OCI-LY7 (cell line): ENCODE results near the gene PDCL2. TPM values are rescaled to one million over a fixed set of nuclear protein-coding genes. Genes with fewer than 3 reads are reported as not detected.

Experiments used
- BruUV-seq: library from RNA; stranded (reverse); fragments of 400-500 nt; replicated peaks from 2 replicates; lab custom pipeline; 2021; lab: Mats Ljungman, UMichigan
- CTCF ChIA-PET: fragments of 300-600 bp; sonication (Branson Sonifier 250); formaldehyde crosslinking; loops from one replicate; lab custom pipeline; 2022; ENCODE audit warnings: antibody characterized with exemption; ENCODE audit not compliant: unreplicated experiment; lab: Charles Lee
- POLR2A ChIA-PET: fragments of 300-600 bp; sonication (Branson Sonifier 250); formaldehyde crosslinking; loops from one replicate; lab custom pipeline; 2022; ENCODE audit warnings: antibody characterized with exemption; lab: Charles Lee
- DNase-seq: peaks from one replicate; pipeline ENCODE4 v3.0.0-alpha.2; 2015; ENCODE audit warnings: low spot score
- H2AFZ ChIP-seq: fragments of 200-600 bp; sonication (generic), shearing (Covaris generic); 2 replicates; pipeline ENCODE4 v1.6.1; 2014; ENCODE audit warnings: mild to moderate bottlenecking, antibody characterized with exemption, low read length, moderate library complexity
- H3K27ac ChIP-seq: fragments of 200-600 bp; sonication (generic); 2 replicates; pipeline ENCODE4 v1.5.1; 2014; ENCODE audit warnings: mixed run types, low read depth, mild to moderate bottlenecking, moderate library complexity, low read length, inconsistent platforms; ENCODE audit not compliant: poor library complexity, severe bottlenecking
- H3K36me3 ChIP-seq: fragments of 200-600 bp; sonication (generic); 2 replicates; pipeline ENCODE4 v1.6.1; 2014; ENCODE audit warnings: mild to moderate bottlenecking, antibody characterized with exemption, low read length, moderate library complexity, mixed read lengths; ENCODE audit not compliant: insufficient read depth
- H3K4me1 ChIP-seq: fragments of 200-600 bp; sonication (generic); 2 replicates; pipeline ENCODE4 v1.5.1; 2014; ENCODE audit warnings: mild to moderate bottlenecking, low read length; ENCODE audit not compliant: insufficient read depth, poor library complexity, severe bottlenecking
- H3K4me2 ChIP-seq: fragments of 200-600 bp; sonication (generic); 2 replicates; pipeline ENCODE4 v1.6.1; 2014; ENCODE audit warnings: mild to moderate bottlenecking, low read length
- H3K4me3 ChIP-seq: fragments of 200-600 bp; sonication (generic); 2 replicates; pipeline ENCODE4 v1.5.1; 2014; ENCODE audit warnings: mild to moderate bottlenecking, low read depth, low read length; ENCODE audit not compliant: poor library complexity, severe bottlenecking
- H3K79me2 ChIP-seq: fragments of 200-600 bp; sonication (generic); 2 replicates; pipeline ENCODE4 v1.6.1; 2016; ENCODE audit warnings: low read depth, mild to moderate bottlenecking, low read length, moderate library complexity, mixed read lengths; ENCODE audit not compliant: insufficient read depth
- H3K9me2 ChIP-seq: fragments of 200-600 bp; sonication (generic); 2 replicates; pipeline ENCODE4 v1.6.1; 2016; ENCODE audit warnings: mild to moderate bottlenecking, low read length, mixed read lengths; ENCODE audit not compliant: insufficient read depth
- H3K9me3 ChIP-seq: fragments of 200-600 bp; sonication (generic); 2 replicates; pipeline ENCODE4 v1.6.1; 2014; ENCODE audit warnings: mild to moderate bottlenecking, mixed run types, low read length, mixed read lengths
- H4K20me1 ChIP-seq: fragments of 200-600 bp; sonication (generic); 2 replicates; pipeline ENCODE4 v1.6.1; 2014; ENCODE audit warnings: mild to moderate bottlenecking, antibody characterized with exemption, low read length, moderate library complexity, mixed read lengths; ENCODE audit not compliant: insufficient read depth
- CTCF ChIP-seq: fragments of 200-600 bp; sonication (generic); conservative IDR thresholded peaks from 2 replicates; pipeline ENCODE4 v1.5.1; 2014; ENCODE audit warnings: mild to moderate bottlenecking, antibody characterized with exemption, low read length, moderate library complexity, mixed read lengths
- EZH2phosphoT487 ChIP-seq: fragments of 200-600 bp; sonication (generic); IDR thresholded peaks from 2 replicates; pipeline ENCODE4 v1.6.1; 2018; ENCODE audit warnings: low read depth, borderline replicate concordance, mild to moderate bottlenecking, mixed run types, antibody characterized with exemption, low read length, moderate library complexity, mixed read lengths
- intact Hi-C: fragments of 100-400 bp; cut with micrococcal nuclease; formaldehyde crosslinking; loops from one replicate; pipeline ENCODE4 v1.10.0; 2022; ENCODE audit not compliant: unreplicated experiment
- total RNA-seq, 2 experiments: library from RNA; depleted of rRNA in 1 of 2; stranded (reverse); fragments of >200 nt in 1 of 2; shearing (Covaris generic) in 1 of 2; gene quantifications; 2 replicates each; pipeline ENCODE4 v1.2.3, GENCODE V29; 2014 to 2022

PDCL2 gene
- total RNA-seq, 2 experiments from 2014 or later, result not detected

- Histone ChIP-seq H2AFZ (no peak overlapping the region), H3K36me3 (no peaks in the 10 kb centered on the region), H3K4me2 (no peak overlapping the region), H3K4me3 (no peak overlapping the region), H3K9me3 (no peaks in the 10 kb centered on the region), H3K79me2 (no peaks in the 10 kb centered on the region), H3K4me1 (no peaks in the 10 kb centered on the region), H3K9me2 (no peaks in the 10 kb centered on the region), H4K20me1 (no peaks in the 10 kb centered on the region), H3K27ac (no peak overlapping the region)
- no TSS peak for BruUV-seq
- intact Hi-C loops, result no loop called here
- ChIA-PET POLR2A (interaction anchor here (0.9 kb wide), 1 partner anchor 9 kb away, joined by 3 read pairs; no protein-coding TSS in a partner anchor), CTCF (no interaction called here)
- TF ChIP-seq CTCF, result no peak
- no peak for TF ChIP-seq EZH2phosphoT487
- DNase-seq, result no peak
These were observed 73.6 kb downstream of the PDCL2 start for GRCh38 chr4:55518442-55518841.

- POLR2A ChIA-PET, result interaction anchor here (0.9 kb wide), 1 partner anchor 8 kb away, joined by 3 read pairs; no protein-coding TSS in a partner anchor
- TF ChIP-seq CTCF (no peak), EZH2phosphoT487 (no peak)
These were observed 74.4 kb downstream of the PDCL2 start for GRCh38 chr4:55517526-55518229.

GRCh38 chr4:55512922-55513571 lies 79.0 kb downstream of the PDCL2 start:
- H3K36me3 ChIP-seq, result no peaks in the 10 kb centered on the region
- no peaks in the 10 kb centered on the region for H3K4me1 ChIP-seq
- no peak overlapping the region for H3K27ac ChIP-seq
- no peak overlapping the region for H3K4me3 ChIP-seq
- POLR2A ChIA-PET, result no interaction called here
- H3K79me2 ChIP-seq, result no peaks in the 10 kb centered on the region
- no peaks in the 10 kb centered on the region for H3K9me3 ChIP-seq
- H3K4me2 ChIP-seq, result no peak overlapping the region
- no TSS peak for BruUV-seq
- no peak for TF ChIP-seq EZH2phosphoT487
- no peak for TF ChIP-seq CTCF
- intact Hi-C loops, result no loop called here
- H4K20me1 ChIP-seq, result no peaks in the 10 kb centered on the region
- no peaks in the 10 kb centered on the region for H3K9me2 ChIP-seq
- no peak for DNase-seq
- no peak overlapping the region for H2AFZ ChIP-seq
- CTCF ChIA-PET, result no interaction called here

More at GRCh38 chr4:55517526-55518229, 74.4 kb downstream of the PDCL2 start:
- H3K36me3 ChIP-seq, result no peaks in the 10 kb centered on the region
- H3K79me2 ChIP-seq, result no peaks in the 10 kb centered on the region
- H3K27ac ChIP-seq, result no peak overlapping the region
- no peak overlapping the region for H2AFZ ChIP-seq
- H3K4me3 ChIP-seq, result no peak overlapping the region
- no TSS peak for BruUV-seq
- no peaks in the 10 kb centered on the region for H4K20me1 ChIP-seq
- H3K4me1 ChIP-seq, result no peaks in the 10 kb centered on the region
- H3K9me2 ChIP-seq, result no peaks in the 10 kb centered on the region
- no peaks in the 10 kb centered on the region for H3K9me3 ChIP-seq
- CTCF ChIA-PET, result no interaction called here
- intact Hi-C loops, result no loop called here
- DNase-seq, result no peak
- no peak overlapping the region for H3K4me2 ChIP-seq
